Erythroblast (primary cell): ENCODE data around the gene MPPED1.

Experiments used
- GATA1 ChIP-seq: IDR thresholded peaks from 2 replicates; pipeline ENCODE4 v1.6.1; 2011; ENCODE audit warnings: low read depth, mild to moderate bottlenecking, control low read depth, low read length, moderate library complexity
- POLR2A ChIP-seq: IDR thresholded peaks from 2 replicates; pipeline ENCODE4 v1.6.1; 2011; ENCODE audit warnings: mild to moderate bottlenecking, low read length

GRCh38 chr22:43520632-43521039 is 108.8 kb downstream of the MPPED1 start:
- TF ChIP-seq POLR2A (no peak), GATA1 (no peak)
